HepG2 (cell line): ENCODE measurements around the gene ADGRB2. TPM values are rescaled to one million over a fixed set of nuclear protein-coding genes. Genes with fewer than 3 reads are reported as not detected.

Source experiments
- ATAC-seq: fragments of 200-7000 bp; cut with Tn5 transposase; 3 replicates; pipeline ENCODE4 v1.9.1; 2020; ENCODE audit warnings: mild to moderate bottlenecking, moderate library complexity
- BruUV-seq: library from RNA; stranded (reverse); fragments of 400-500 nt; replicated peaks from 2 replicates; lab custom pipeline; 2021; lab: Mats Ljungman, UMichigan
- CTCF ChIA-PET: fragments of 300-600 bp; formaldehyde crosslinking; extraction: SDS; loops from one replicate; lab custom pipeline; 2021; ENCODE audit warnings: low total read pairs, inconsistent platforms, low intra/inter-chr PET ratio; lab: Yijun Ruan, JAX
- POLR2A ChIA-PET: fragments of 350-600 bp; sonication (Branson Sonifier 250); formaldehyde crosslinking; loops from one replicate; lab custom pipeline; 2020; ENCODE audit warnings: antibody characterized with exemption, inconsistent platforms; lab: Yijun Ruan, JAX
- DNase-seq: peaks from one replicate; pipeline ENCODE4 v3.0.0-alpha.2; 2015; ENCODE audit warnings: low spot score
- FAIRE-seq: peaks from 3 replicates; lab custom pipeline; 2011; peaks lifted over from hg19 to GRCh38; lab: Jason Lieb, UNC
- H2AFZ ChIP-seq: one replicate; pipeline ENCODE4 v1.6.1; 2011; ENCODE audit warnings: low read length, inconsistent platforms
- H3K27ac ChIP-seq: fragments of 300-600 bp; 3 replicates; pipeline ENCODE4 v1.8.0; 2011; ENCODE audit warnings: mixed run types, mild to moderate bottlenecking, mixed read lengths, low read length, inconsistent platforms; ENCODE audit not compliant: insufficient read depth; ENCODE audit errors: extremely low read length
- H3K27me3 ChIP-seq, 2 experiments: fragments of 200-600 bp in 1 of 2; 2 replicates in 1 of 2; 3 replicates in 1 of 2; pipeline versions ENCODE4 v1.6.0 to v1.8.0; 2011; ENCODE audit warnings: low read length in 2 of 2, mild to moderate bottlenecking in 2 of 2, moderate library complexity in 2 of 2, inconsistent platforms in 1 of 2; ENCODE audit not compliant: insufficient read depth in 2 of 2, control insufficient read depth in 1 of 2
- H3K36me3 ChIP-seq, 2 experiments: fragments of 200-600 bp in 1 of 2; replicated peaks in 1 of 2; 2 replicates in 1 of 2; 3 replicates in 1 of 2; pipeline versions ENCODE4 v1.5.1 to v1.8.0; 2011; ENCODE audit warnings: low read length in 2 of 2, inconsistent platforms in 1 of 2; ENCODE audit not compliant: insufficient read depth in 2 of 2, control insufficient read depth in 1 of 2
- H3K4me1 ChIP-seq: 2 replicates; pipeline ENCODE4 v1.5.1; 2012; ENCODE audit warnings: low read length, inconsistent platforms; ENCODE audit not compliant: insufficient read depth
- H3K4me2 ChIP-seq: 2 replicates; pipeline ENCODE4 v1.6.0; 2011; ENCODE audit warnings: low read depth, low read length, inconsistent platforms
- H3K4me3 ChIP-seq, 3 experiments: fragments of 200-600 bp in 1 of 3; sonication (generic), shearing (Covaris generic) in 1 of 3; replicated peaks in 1 of 3; 2 replicates each; pipeline ENCODE4 v1.5.1; 2011 to 2016; ENCODE audit warnings: low read length in 3 of 3, inconsistent platforms in 2 of 3, low read depth in 2 of 3, mild to moderate bottlenecking in 2 of 3, control low read depth in 1 of 3, mixed read lengths in 1 of 3; ENCODE audit not compliant: insufficient read depth in 1 of 3
- H3K79me2 ChIP-seq: one replicate; pipeline ENCODE4 v1.6.1; 2011; ENCODE audit warnings: low read length, inconsistent platforms; ENCODE audit not compliant: insufficient read depth
- H3K9ac ChIP-seq: 2 replicates; pipeline ENCODE4 v1.6.0; 2011; ENCODE audit warnings: mild to moderate bottlenecking, low read depth, low read length, inconsistent platforms; ENCODE audit not compliant: insufficient read depth
- H3K9me3 ChIP-seq: 2 replicates; pipeline ENCODE4 v1.5.1; 2012; ENCODE audit warnings: mild to moderate bottlenecking, low read length
- H4K20me1 ChIP-seq: 2 replicates; pipeline ENCODE4 v1.6.0; 2011; ENCODE audit warnings: inconsistent platforms, mild to moderate bottlenecking, low read length, moderate library complexity; ENCODE audit not compliant: insufficient read depth
- ATF4 ChIP-seq, 2 experiments: fragments of 450-650 bp in 1 of 2; sonication (generic) in 1 of 2; formaldehyde crosslinking; IDR thresholded peaks; 2 replicates each; pipeline versions ENCODE4 v1.5.0 to v1.8.0; 2020 to 2022; ENCODE audit warnings: mild to moderate bottlenecking in 1 of 2, missing genetic modification reagents in 1 of 2
- CHCHD3 ChIP-seq: sonication (generic); formaldehyde crosslinking; IDR thresholded peaks from 2 replicates; pipeline ENCODE4 v1.8.0; 2022; ENCODE audit warnings: mild to moderate bottlenecking, missing genetic modification reagents, moderate library complexity
- DPF2 ChIP-seq: sonication (generic); formaldehyde crosslinking; IDR thresholded peaks from 2 replicates; pipeline ENCODE4 v1.4.0; 2020; ENCODE audit warnings: mild to moderate bottlenecking, low read depth, missing genetic modification reagents, borderline replicate concordance
- HOXA5 ChIP-seq: sonication (generic); formaldehyde crosslinking; IDR thresholded peaks from 2 replicates; pipeline ENCODE4 v1.4.0; 2020; ENCODE audit warnings: missing genetic modification reagents
- IKZF1 ChIP-seq: fragments of 450-650 bp; IDR thresholded peaks from 2 replicates; pipeline ENCODE4 v1.7.1; 2016
- IRF9 ChIP-seq: sonication (generic); formaldehyde crosslinking; IDR thresholded peaks from 2 replicates; pipeline ENCODE4 v1.8.0; 2022; ENCODE audit warnings: missing genetic modification reagents, mild to moderate bottlenecking, borderline replicate concordance
- MXD4 ChIP-seq: IDR thresholded peaks from 2 replicates; pipeline ENCODE4 v1.6.1; 2016; ENCODE audit warnings: mild to moderate bottlenecking, missing biosample characterization, missing genetic modification reagents
- NCOA2 ChIP-seq: sonication (generic); formaldehyde crosslinking; IDR thresholded peaks from 2 replicates; pipeline ENCODE4 v1.8.0; 2022; ENCODE audit warnings: inconsistent platforms
- SAP130 ChIP-seq: IDR thresholded peaks from 2 replicates; pipeline ENCODE4 v1.6.1; 2016; ENCODE audit warnings: low read depth
- ZC3H4 ChIP-seq: sonication (generic); formaldehyde crosslinking; IDR thresholded peaks from 2 replicates; pipeline ENCODE4 v1.4.0; 2020; ENCODE audit warnings: missing genetic modification reagents, borderline replicate concordance
- ZFP36L1 ChIP-seq: sonication (generic); formaldehyde crosslinking; IDR thresholded peaks from 2 replicates; pipeline ENCODE4 v1.8.0; 2022; ENCODE audit warnings: mild to moderate bottlenecking, missing genetic modification reagents, moderate library complexity
- ZFP37 ChIP-seq: sonication (generic); formaldehyde crosslinking; IDR thresholded peaks from 2 replicates; pipeline ENCODE4 v1.4.0; 2020; ENCODE audit warnings: missing genetic modification reagents, borderline replicate concordance
- ZNF224 ChIP-seq: sonication (generic); formaldehyde crosslinking; IDR thresholded peaks from 2 replicates; pipeline ENCODE4 v1.5.0; 2020; ENCODE audit warnings: mild to moderate bottlenecking, missing genetic modification reagents
- ZNF24 ChIP-seq: fragments of 450-650 bp; IDR thresholded peaks from 2 replicates; pipeline ENCODE4 v1.6.1; 2017; ENCODE audit warnings: antibody characterized with exemption, mild to moderate bottlenecking
- ZNF280B ChIP-seq: sonication (generic); formaldehyde crosslinking; IDR thresholded peaks from 2 replicates; pipeline ENCODE4 v1.5.0; 2020; ENCODE audit warnings: missing genetic modification reagents, mild to moderate bottlenecking, borderline replicate concordance
- ZNF382 ChIP-seq: sonication (generic); formaldehyde crosslinking; IDR thresholded peaks from 2 replicates; pipeline ENCODE4 v1.5.0; 2020; ENCODE audit warnings: missing genetic modification reagents, mild to moderate bottlenecking, borderline replicate concordance
- ZNF660 ChIP-seq: sonication (generic); formaldehyde crosslinking; IDR thresholded peaks from 2 replicates; pipeline ENCODE4 v1.5.1; 2020; ENCODE audit warnings: mild to moderate bottlenecking, low read depth, missing genetic modification reagents, borderline replicate concordance
- ZNF761 ChIP-seq: sonication (generic); formaldehyde crosslinking; conservative IDR thresholded peaks from 2 replicates; pipeline ENCODE4 v1.4.0; 2020; ENCODE audit warnings: mild to moderate bottlenecking, missing genetic modification reagents
- ZNF83 ChIP-seq: sonication (generic); formaldehyde crosslinking; IDR thresholded peaks from 2 replicates; pipeline ENCODE4 v1.4.0; 2020; ENCODE audit warnings: missing genetic modification reagents, mild to moderate bottlenecking, borderline replicate concordance
- WGBS: methylation state at CpG from one replicate; pipeline ENCODE4 v1.1.6; 2017; ENCODE audit warnings: low lambda C conversion rate; 5-methylcytosine and 5-hydroxymethylcytosine counted together
- in situ Hi-C: cut with HindIII; loops from 2 replicates; pipeline ENCODE4 v1.10.0; 2017; ENCODE audit warnings: low pct_unique_long_range_greater_than_20kb; ENCODE audit not compliant: extremely low pct_ligation_motif_present
- intact Hi-C: fragments of 100-400 bp; cut with micrococcal nuclease; formaldehyde crosslinking; loops from one replicate; pipeline ENCODE4 v1.10.0; 2022; ENCODE audit not compliant: unreplicated experiment
- polyA plus RNA-seq, 8 experiments: library from polyadenylated mRNA; depleted of rRNA in 3 of 8; stranded (reverse) in 7 of 8; unstranded in 1 of 8; fragments of >200 nt; fragmentation: Illumina TruSeq in 4 of 8; extraction: Trizol in 4 of 8; gene quantifications; 2 replicates each; pipeline versions ENCODE4 v1.2.1 to v1.2.3, GENCODE V29; 2011 to 2016; ENCODE audit warnings: low read depth in 4 of 8, missing spikeins in 1 of 8, mixed read lengths in 1 of 8; ENCODE audit not compliant: insufficient read depth in 1 of 8
- total RNA-seq, 5 experiments: library from RNA; depleted of rRNA; stranded (reverse); fragments of >200 nt; fragmentation: Illumina TruSeq; extraction: Trizol; gene quantifications; 2 replicates each; pipeline ENCODE4 v1.2.3, GENCODE V29; 2016; ENCODE audit warnings: low read depth in 1 of 5

Gene ADGRB2
- total and polyA plus RNA-seq, 2 of the 13 experiments (the other 11 are each of a cell fraction or from before 2014, with no cell fraction given) = 0.03 to 0.09 TPM

- no peaks in the 10 kb centered on the region for H4K20me1 ChIP-seq
- peak; percentile 65 for ATAC-seq
- peaks cover 22% of the 10 kb centered on the region for H3K4me1 ChIP-seq
- H3K9ac ChIP-seq = 0 out of 2 replicates have a peak overlapping the region, but pooled peaks have one; percentile 40
- peak overlapping the region; percentile 51 to 75 (median 59) for H3K4me3 ChIP-seq
- peak; percentile 62 for FAIRE-seq
- H3K27me3 ChIP-seq = peaks cover 3 to 22% of the 10 kb centered on the region in 2 experiments; a peak in 3 of 5 replicates
- no TSS peak for BruUV-seq
- ChIA-PET POLR2A (interaction anchor here (1.0 to 1.5 kb wide), 3 partner anchors 73 to 124 kb away, joined by 3 to 9 read pairs (median 4); no protein-coding TSS in a partner anchor), CTCF (interaction anchor here (1.1 to 2.4 kb wide), 3 partner anchors 73 to 124 kb away, joined by 3 to 29 read pairs (median 15); no protein-coding TSS in a partner anchor)
- peak overlapping the region; percentile 99 for H3K4me2 ChIP-seq
- intact Hi-C loops (loop anchor here (2.0 kb wide), 2 partner anchors 23 to 73 kb away; partner anchors contain the start of gene ADGRB2), in situ Hi-C loops (loop anchor here (5.0 kb wide), 1 partner anchor 121 kb away; no protein-coding TSS in a partner anchor)
- H3K27ac ChIP-seq = no peak overlapping the region
- H3K79me2 ChIP-seq = no peaks in the 10 kb centered on the region
- peak; percentile 71 for DNase-seq
- no peaks in the 10 kb centered on the region for H3K9me3 ChIP-seq
- no peaks in the 10 kb centered on the region for H3K36me3 ChIP-seq
- no peak overlapping the region for H2AFZ ChIP-seq
- WGBS = 47% methylated on average over 6 of the region's 39 CpGs
- no peak for TF ChIP-seq HOXA5 (CRISPR knock-in tag)
- TF ChIP-seq DPF2 (CRISPR knock-in tag) = no peak
- TF ChIP-seq ZNF660 = no peak
- no peak for TF ChIP-seq IKZF1
- TF ChIP-seq NCOA2 = no peak
- no peak for TF ChIP-seq ZNF83 (CRISPR knock-in tag)
- no peak for TF ChIP-seq ZC3H4 (CRISPR knock-in tag)
- TF ChIP-seq ZNF224 (CRISPR knock-in tag) = no peak
- no peak for TF ChIP-seq ZNF761 (CRISPR knock-in tag)
- no peak for TF ChIP-seq ZNF382
- no peak for TF ChIP-seq IRF9
- TF ChIP-seq ZFP36L1 (CRISPR knock-in tag) = no peak
- TF ChIP-seq ATF4 (CRISPR knock-in tag; IDR thresholded peaks at IDR 0.05) = no peak
- no peak for TF ChIP-seq ZNF280B (CRISPR knock-in tag)
- TF ChIP-seq CHCHD3 (CRISPR knock-in tag) = no peak
- TF ChIP-seq ZNF24 = no peak
- TF ChIP-seq SAP130 (CRISPR knock-in tag) = peak; percentile 48; the same call in 1 of the 2 replicates
- no peak for TF ChIP-seq ZFP37 (CRISPR knock-in tag)
- no peak for TF ChIP-seq MXD4
Observed at GRCh38 chr1:31788138-31788824, 24.1 kb upstream of the ADGRB2 start.
